Tibial nerve (tissue), 4 donors: Measurements from ENCODE around the gene PRR13. TPM values are rescaled to one million over a fixed set of nuclear protein-coding genes. Genes with fewer than 3 reads are reported as not detected.
A peak's percentile ranks its signal among the peaks of the same experiment; 100 is the strongest.

Experiments
- DNase-seq, 2 donors: peaks; one replicate each; pipeline ENCODE4 v3.0.0-alpha.2; 2019; ENCODE audit warnings: low spot score in 2 of 2
- H3K27ac ChIP-seq, 4 donors: fragments of 200-600 bp; sonication (generic) in 3 of 4; one replicate each; pipeline ENCODE4 v1.5.1; 2017 to 2019; ENCODE audit warnings: mild to moderate bottlenecking in 1 of 4
- H3K27me3 ChIP-seq, 2 donors: fragments of 200-600 bp; sonication (generic) in 1 of 2; one replicate each; pipeline versions ENCODE4 v1.5.1 to v1.6.0; 2017 to 2019
- H3K36me3 ChIP-seq, 3 donors: fragments of 200-600 bp; sonication (generic); one replicate each; pipeline ENCODE4 v1.5.1; 2018 to 2019
- H3K4me1 ChIP-seq, 4 donors: fragments of 200-600 bp; sonication (generic) in 3 of 4; one replicate each; pipeline ENCODE4 v1.5.1; 2017 to 2019
- H3K4me3 ChIP-seq, 4 donors: fragments of 200-600 bp; sonication (generic) in 3 of 4; one replicate each; pipeline ENCODE4 v1.5.1; 2017 to 2019; ENCODE audit warnings: mild to moderate bottlenecking in 1 of 4, moderate library complexity in 1 of 4
- H3K9me3 ChIP-seq, 4 donors: fragments of 200-600 bp; sonication (generic) in 3 of 4; one replicate each; pipeline ENCODE4 v1.5.1; 2017 to 2019
- EP300 ChIP-seq, 2 donors: sonication (generic); formaldehyde crosslinking; IDR thresholded peaks; one replicate each; pipeline ENCODE4 v1.6.1; 2017; ENCODE audit warnings: antibody characterized with exemption in 2 of 2, mild to moderate bottlenecking in 1 of 2
- POLR2A ChIP-seq, 2 donors: fragments of 450-650 bp; IDR thresholded peaks; one replicate each; pipeline ENCODE4 v1.6.1; 2017; ENCODE audit warnings: antibody characterized with exemption in 2 of 2, mild to moderate bottlenecking in 2 of 2, moderate library complexity in 2 of 2
- WGBS, 2 donors: methylation state at CpG; one replicate each; pipeline ENCODE4 v1.1.5; 2018; 5-methylcytosine and 5-hydroxymethylcytosine counted together
- total RNA-seq, 4 donors: library from RNA; depleted of rRNA; stranded (reverse); fragments of >200 nt; gene quantifications; one replicate each; pipeline ENCODE4 v1.1.0, GENCODE V29; 2016
- TF ChIP-seq, protein P1 (sequence below), 5 experiments: fragments of 200-600 bp in 3 of 5; fragments of 450-650 bp in 2 of 5; sonication (generic) in 3 of 5; IDR thresholded peaks; one replicate each; pipeline ENCODE4 v1.5.1; 2016 to 2019; ENCODE audit warnings: antibody characterized with exemption in 5 of 5, mild to moderate bottlenecking in 3 of 5, moderate library complexity in 2 of 5

The PRR13 gene
- total RNA-seq, 4 donors from 2014 or later, result 54.6 to 125 (median 57.0) TPM

- TF ChIP-seq EP300 (IDR thresholded peaks at IDR 0.05), result no peak
- Histone ChIP-seq H3K4me1 (peaks cover 0 to 56% (median 15%) of the 10 kb centered on the region in 4 donors), H3K27ac (no peak overlapping the region), H3K36me3 (peaks cover 8 to 98% (median 19%) of the 10 kb centered on the region in 3 donors), H3K4me3 (no peak overlapping the region), H3K27me3 (no peaks in the 10 kb centered on the region), H3K9me3 (no peaks in the 10 kb centered on the region)
- no peak for DNase-seq
- WGBS, 2 donors, result 79 to 81% methylated on average over 9 of the region's 9 CpGs
These were observed 41.9 kb downstream of the PRR13 start for GRCh38 chr12:53483225-53483978.

DNA sequence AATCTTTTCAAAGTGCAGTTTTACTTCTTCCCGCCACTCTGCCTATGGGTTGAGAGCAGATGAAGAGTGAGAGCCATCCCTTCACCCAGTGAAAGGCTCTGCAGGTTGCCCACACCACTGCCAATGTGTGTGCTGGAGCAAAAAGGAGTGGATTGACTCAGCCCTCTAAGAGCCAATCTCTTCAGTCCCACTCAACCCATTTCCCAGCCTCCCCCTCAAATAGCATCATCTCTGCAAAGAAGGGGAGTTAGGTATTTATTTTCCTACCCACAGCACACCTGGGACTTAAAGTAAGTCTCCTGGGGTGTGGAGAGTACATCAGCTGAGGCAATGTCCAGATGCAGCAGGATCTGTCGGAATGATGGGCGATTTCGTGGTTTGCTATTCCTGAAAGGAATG lies 42.4 kb downstream of the PRR13 start:
- Histone ChIP-seq H3K4me1 (peaks cover 0 to 51% (median 15%) of the 10 kb centered on the region in 4 donors), H3K9me3 (no peaks in the 10 kb centered on the region), H3K27ac (no peak overlapping the region), H3K4me3 (no peak overlapping the region), H3K36me3 (peaks cover 8 to 92% (median 19%) of the 10 kb centered on the region in 3 donors), H3K27me3 (no peaks in the 10 kb centered on the region)
- no peak for TF ChIP-seq EP300 (IDR thresholded peaks at IDR 0.05)
- TF ChIP-seq, protein P1, sequence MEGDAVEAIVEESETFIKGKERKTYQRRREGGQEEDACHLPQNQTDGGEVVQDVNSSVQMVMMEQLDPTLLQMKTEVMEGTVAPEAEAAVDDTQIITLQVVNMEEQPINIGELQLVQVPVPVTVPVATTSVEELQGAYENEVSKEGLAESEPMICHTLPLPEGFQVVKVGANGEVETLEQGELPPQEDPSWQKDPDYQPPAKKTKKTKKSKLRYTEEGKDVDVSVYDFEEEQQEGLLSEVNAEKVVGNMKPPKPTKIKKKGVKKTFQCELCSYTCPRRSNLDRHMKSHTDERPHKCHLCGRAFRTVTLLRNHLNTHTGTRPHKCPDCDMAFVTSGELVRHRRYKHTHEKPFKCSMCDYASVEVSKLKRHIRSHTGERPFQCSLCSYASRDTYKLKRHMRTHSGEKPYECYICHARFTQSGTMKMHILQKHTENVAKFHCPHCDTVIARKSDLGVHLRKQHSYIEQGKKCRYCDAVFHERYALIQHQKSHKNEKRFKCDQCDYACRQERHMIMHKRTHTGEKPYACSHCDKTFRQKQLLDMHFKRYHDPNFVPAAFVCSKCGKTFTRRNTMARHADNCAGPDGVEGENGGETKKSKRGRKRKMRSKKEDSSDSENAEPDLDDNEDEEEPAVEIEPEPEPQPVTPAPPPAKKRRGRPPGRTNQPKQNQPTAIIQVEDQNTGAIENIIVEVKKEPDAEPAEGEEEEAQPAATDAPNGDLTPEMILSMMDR (IDR thresholded peaks at IDR 0.05), result no peak
- no peak for TF ChIP-seq POLR2A (IDR thresholded peaks at IDR 0.05)
- no peak for DNase-seq
- WGBS, 2 donors, result 82 to 85% methylated on average over 4 of the region's 4 CpGs

GRCh38 chr12:53484686-53485575 lies 43.4 kb downstream of the PRR13 start:
- no peaks in the 10 kb centered on the region for H3K9me3 ChIP-seq
- DNase-seq, result no peak
- no peaks in the 10 kb centered on the region for H3K27me3 ChIP-seq
- H3K27ac ChIP-seq, result no peak overlapping the region
- no peak overlapping the region for H3K4me3 ChIP-seq
- peaks cover 8 to 84% (median 19%) of the 10 kb centered on the region in 3 donors for H3K36me3 ChIP-seq
- WGBS, 2 donors, result 88 to 90% methylated on average over 10 of the region's 10 CpGs
- peaks cover 0 to 43% (median 14%) of the 10 kb centered on the region in 4 donors for H3K4me1 ChIP-seq
- TF ChIP-seq, protein P1 (IDR thresholded peaks at IDR 0.05), result no peak
- TF ChIP-seq EP300 (IDR thresholded peaks at IDR 0.05), result no peak
- no peak for TF ChIP-seq POLR2A (IDR thresholded peaks at IDR 0.05)

DNA sequence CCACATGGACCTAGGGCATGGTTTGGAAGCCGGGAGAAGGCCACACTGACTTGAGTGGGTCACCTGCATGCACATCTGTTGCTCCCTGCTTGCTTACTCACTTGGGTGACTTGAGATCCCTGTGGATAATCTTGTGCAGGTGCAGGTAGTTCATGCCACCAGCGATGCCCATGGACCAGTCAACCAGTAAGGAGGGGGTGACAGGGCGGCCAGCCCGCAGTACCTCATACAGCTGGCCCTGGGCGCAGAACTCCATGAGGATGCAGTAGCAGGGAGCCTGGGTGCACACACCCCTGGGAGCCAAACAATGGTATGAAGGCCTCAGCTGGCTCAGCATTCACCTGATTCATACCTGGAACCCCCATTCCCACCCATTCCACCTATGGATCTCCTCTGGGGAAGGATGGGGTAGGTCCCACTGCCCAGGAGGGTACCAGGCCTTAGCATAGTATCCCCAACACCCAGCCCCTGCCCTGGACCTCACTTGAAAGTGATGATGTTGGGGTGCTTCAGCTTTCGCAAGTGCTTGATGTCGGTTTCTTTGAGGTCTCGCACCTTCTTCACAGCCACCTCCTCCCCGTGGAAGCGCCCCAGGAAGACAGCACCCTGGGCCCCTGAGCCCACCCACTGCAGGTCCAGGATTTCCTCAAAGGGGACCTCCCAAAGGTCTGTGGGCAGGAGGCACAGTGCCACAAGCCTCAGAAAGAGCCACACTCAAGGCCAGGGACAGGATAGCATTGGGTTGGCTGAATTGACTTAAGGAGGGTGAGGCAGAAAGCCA lies 44.6 kb downstream of the PRR13 start:
- H3K4me1 ChIP-seq, result peaks cover 0 to 31% (median 6%) of the 10 kb centered on the region in 4 donors
- no peak for DNase-seq
- WGBS, 2 donors, result 95% methylated on average over 9 to 10 of the region's 10 CpGs
- H3K9me3 ChIP-seq, result no peaks in the 10 kb centered on the region
- TF ChIP-seq, protein P1 (IDR thresholded peaks at IDR 0.05), result no peak
- TF ChIP-seq EP300 (IDR thresholded peaks at IDR 0.05) (no peak), POLR2A (IDR thresholded peaks at IDR 0.05) (no peak)
- H3K27me3 ChIP-seq, result no peaks in the 10 kb centered on the region
- H3K27ac ChIP-seq, result peak overlapping the region in 1 of 4 donors; percentile 36
- H3K4me3 ChIP-seq, result no peak overlapping the region
- H3K36me3 ChIP-seq, result peaks cover 8 to 72% (median 17%) of the 10 kb centered on the region in 3 donors
